A673 (cell line): Measurements from ENCODE around the gene GPR155. TPM values are rescaled to one million over a fixed set of nuclear protein-coding genes. Genes with fewer than 3 reads are reported as not detected.
A peak's percentile ranks its signal among the peaks of the same experiment; 100 is the strongest.

Source experiments
- BruUV-seq: library from RNA; stranded (reverse); fragments of 400-500 nt; replicated peaks from 2 replicates; lab custom pipeline; 2021; lab: Mats Ljungman, UMichigan
- CTCF ChIA-PET: fragments of 300-600 bp; sonication (Branson Sonifier 250); formaldehyde crosslinking; loops from one replicate; lab custom pipeline; 2022; ENCODE audit warnings: antibody characterized with exemption; lab: Charles Lee
- POLR2A ChIA-PET: fragments of 300-600 bp; sonication (Branson Sonifier 250); formaldehyde crosslinking; loops from one replicate; lab custom pipeline; 2022; ENCODE audit warnings: antibody characterized with exemption; ENCODE audit not compliant: low non-redundant PET; lab: Charles Lee
- DNase-seq: peaks from one replicate; pipeline ENCODE4 v3.0.0-alpha.2; 2015; ENCODE audit warnings: low spot score
- H3K27ac ChIP-seq: fragments of 200-600 bp; sonication (generic); 2 replicates; pipeline ENCODE4 v1.5.1; 2016; ENCODE audit warnings: mixed run types, low read depth, mild to moderate bottlenecking, mixed read lengths, antibody characterized with exemption, low read length; ENCODE audit not compliant: poor library complexity, severe bottlenecking
- H3K27me3 ChIP-seq: fragments of 200-600 bp; sonication (generic); replicated peaks from 2 replicates; pipeline ENCODE4 v1.6.1; 2017; ENCODE audit warnings: mixed run types, low read depth, mild to moderate bottlenecking, mixed read lengths, antibody characterized with exemption, low read length; ENCODE audit not compliant: insufficient read depth, poor library complexity
- H3K36me3 ChIP-seq: fragments of 200-600 bp; sonication (generic); 2 replicates; pipeline ENCODE4 v1.6.1; 2016; ENCODE audit warnings: mixed run types, mild to moderate bottlenecking, mixed read lengths, antibody characterized with exemption, low read length; ENCODE audit not compliant: insufficient read depth, poor library complexity, severe bottlenecking
- H3K4me1 ChIP-seq: fragments of 200-600 bp; sonication (generic); 2 replicates; pipeline ENCODE4 v1.6.1; 2017; ENCODE audit warnings: mixed run types, mild to moderate bottlenecking, mixed read lengths, antibody characterized with exemption, low read length; ENCODE audit not compliant: insufficient read depth, poor library complexity, severe bottlenecking
- H3K4me3 ChIP-seq: fragments of 200-600 bp; sonication (generic); 2 replicates; pipeline ENCODE4 v1.5.1; 2016; ENCODE audit warnings: low read depth, mixed run types, mild to moderate bottlenecking, mixed read lengths, low read length; ENCODE audit not compliant: poor library complexity, severe bottlenecking
- H3K9me3 ChIP-seq: fragments of 200-600 bp; sonication (generic); 2 replicates; pipeline ENCODE4 v1.6.1; 2016; ENCODE audit warnings: mixed run types, low read depth, mild to moderate bottlenecking, mixed read lengths, antibody characterized with exemption, low read length; ENCODE audit not compliant: poor library complexity, severe bottlenecking
- EZH2 ChIP-seq: fragments of 200-600 bp; sonication (generic); IDR thresholded peaks from 2 replicates; pipeline ENCODE4 v1.6.1; 2017; ENCODE audit warnings: borderline replicate concordance, low read depth, mild to moderate bottlenecking, mixed read lengths, antibody characterized with exemption, low read length; ENCODE audit not compliant: poor library complexity, severe bottlenecking
- intact Hi-C: fragments of 100-400 bp; cut with micrococcal nuclease; formaldehyde crosslinking; loops from one replicate; pipeline ENCODE4 v1.10.0; 2022; ENCODE audit not compliant: unreplicated experiment
- total RNA-seq: library from RNA; stranded (reverse); gene quantifications from 2 replicates; pipeline ENCODE4 v1.2.3, GENCODE V29; 2021
- TF ChIP-seq, protein P1 (sequence below): fragments of 300-800, 200-600 bp; sonication (generic); conservative IDR thresholded peaks from 2 replicates; pipeline ENCODE4 v1.5.1; 2017; ENCODE audit warnings: low read depth, mild to moderate bottlenecking, antibody characterized with exemption, low read length, moderate library complexity, mixed read lengths

GPR155 gene
- total RNA-seq, 1 experiment from 2014 or later = not detected

DNA sequence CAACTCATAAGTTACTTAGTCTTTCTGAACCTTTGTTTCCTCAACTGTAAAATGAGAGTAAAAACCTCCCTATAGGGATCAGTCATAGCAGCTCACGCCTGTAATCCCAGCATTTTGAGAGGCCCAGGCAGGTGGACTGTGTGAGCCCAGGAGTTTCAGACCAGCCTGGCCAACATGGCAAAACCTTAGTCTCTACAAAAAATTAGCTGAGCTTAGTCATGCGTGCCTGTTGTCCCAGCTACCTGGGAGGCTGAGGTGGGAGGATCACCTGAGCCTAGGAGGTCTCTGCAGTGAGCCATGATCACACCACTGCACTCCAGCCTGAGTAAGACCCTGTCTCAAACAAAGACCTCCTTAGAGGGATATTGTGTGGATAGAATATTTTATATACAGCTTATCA lies 2.3 kb downstream of the GPR155 start:
- intact Hi-C loops = no loop called here
- DNase-seq = no peak
- TF ChIP-seq EZH2 = no peak
- TF ChIP-seq, protein P1, sequence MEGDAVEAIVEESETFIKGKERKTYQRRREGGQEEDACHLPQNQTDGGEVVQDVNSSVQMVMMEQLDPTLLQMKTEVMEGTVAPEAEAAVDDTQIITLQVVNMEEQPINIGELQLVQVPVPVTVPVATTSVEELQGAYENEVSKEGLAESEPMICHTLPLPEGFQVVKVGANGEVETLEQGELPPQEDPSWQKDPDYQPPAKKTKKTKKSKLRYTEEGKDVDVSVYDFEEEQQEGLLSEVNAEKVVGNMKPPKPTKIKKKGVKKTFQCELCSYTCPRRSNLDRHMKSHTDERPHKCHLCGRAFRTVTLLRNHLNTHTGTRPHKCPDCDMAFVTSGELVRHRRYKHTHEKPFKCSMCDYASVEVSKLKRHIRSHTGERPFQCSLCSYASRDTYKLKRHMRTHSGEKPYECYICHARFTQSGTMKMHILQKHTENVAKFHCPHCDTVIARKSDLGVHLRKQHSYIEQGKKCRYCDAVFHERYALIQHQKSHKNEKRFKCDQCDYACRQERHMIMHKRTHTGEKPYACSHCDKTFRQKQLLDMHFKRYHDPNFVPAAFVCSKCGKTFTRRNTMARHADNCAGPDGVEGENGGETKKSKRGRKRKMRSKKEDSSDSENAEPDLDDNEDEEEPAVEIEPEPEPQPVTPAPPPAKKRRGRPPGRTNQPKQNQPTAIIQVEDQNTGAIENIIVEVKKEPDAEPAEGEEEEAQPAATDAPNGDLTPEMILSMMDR = no peak
- no peak overlapping the region for H3K27ac ChIP-seq
- no peaks in the 10 kb centered on the region for H3K36me3 ChIP-seq
- peaks cover 70% of the 10 kb centered on the region for H3K27me3 ChIP-seq
- CTCF ChIA-PET = no interaction called here
- H3K9me3 ChIP-seq = no peaks in the 10 kb centered on the region
- BruUV-seq = no TSS peak
- POLR2A ChIA-PET = interaction anchor here (0.7 kb wide), 1 partner anchor 23 kb away, joined by 3 read pairs; no protein-coding TSS in a partner anchor
- peaks cover 12% of the 10 kb centered on the region for H3K4me1 ChIP-seq
- H3K4me3 ChIP-seq = no peak overlapping the region

DNA sequence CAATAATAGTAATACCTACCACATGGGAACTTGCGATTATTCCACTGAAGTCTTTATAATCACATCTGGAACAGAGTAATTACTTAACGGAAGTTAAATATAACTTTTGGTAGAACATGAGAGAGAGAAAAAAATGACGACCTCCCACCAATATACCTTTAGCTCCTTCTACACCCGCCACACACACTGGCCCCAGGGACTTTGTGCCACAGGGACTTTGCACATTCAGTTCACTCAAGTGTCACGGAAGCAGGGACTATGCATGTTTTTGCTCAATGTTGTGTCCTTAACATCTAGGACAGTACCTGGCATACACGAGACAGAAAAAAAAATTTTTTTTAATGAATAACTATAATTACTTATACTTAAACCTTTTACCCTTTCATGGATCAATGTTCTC lies 4.0 kb downstream of the GPR155 start:
- Histone ChIP-seq H3K4me1 (peaks cover 12% of the 10 kb centered on the region), H3K27me3 (peaks cover 87% of the 10 kb centered on the region), H3K36me3 (no peaks in the 10 kb centered on the region), H3K9me3 (no peaks in the 10 kb centered on the region), H3K4me3 (no peak overlapping the region), H3K27ac (no peak overlapping the region)
- ChIA-PET POLR2A (no interaction called here), CTCF (no interaction called here)
- intact Hi-C loops = no loop called here
- no peak for TF ChIP-seq EZH2
- TF ChIP-seq, protein P1 = no peak
- no peak for DNase-seq
- no TSS peak for BruUV-seq

DNA sequence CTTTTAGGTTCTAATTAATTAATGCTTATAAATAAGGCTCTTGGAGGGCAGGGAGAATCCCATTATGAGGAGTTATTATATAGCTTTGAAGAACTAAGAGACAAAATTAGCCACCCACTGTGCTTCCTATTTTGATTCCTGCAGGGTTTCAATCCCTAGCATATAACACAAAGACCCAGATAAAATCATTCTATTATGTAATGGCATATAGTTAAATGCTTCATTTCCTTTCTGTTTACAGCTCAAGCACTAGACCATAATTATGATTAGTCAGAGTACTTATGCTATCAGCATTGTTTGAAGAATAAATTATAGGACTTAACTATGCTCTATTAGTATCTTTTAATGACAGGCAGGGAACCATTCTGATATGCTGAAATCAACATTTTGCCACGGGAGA lies 9.1 kb downstream of the GPR155 start:
- H3K9me3 ChIP-seq = no peaks in the 10 kb centered on the region
- no peak overlapping the region for H3K4me3 ChIP-seq
- CTCF ChIA-PET = no interaction called here
- TF ChIP-seq EZH2 = no peak
- TF ChIP-seq, protein P1 = no peak
- DNase-seq = peak; percentile 64
- no TSS peak for BruUV-seq
- H3K4me1 ChIP-seq = no peaks in the 10 kb centered on the region
- H3K27ac ChIP-seq = no peak overlapping the region
- H3K36me3 ChIP-seq = no peaks in the 10 kb centered on the region
- POLR2A ChIA-PET = no interaction called here
- intact Hi-C loops = no loop called here
- peaks cover 95% of the 10 kb centered on the region for H3K27me3 ChIP-seq
